ENCODE measurements around the gene LIMK1. TPM values are rescaled to one million over a fixed set of nuclear protein-coding genes. Genes with fewer than 3 reads are reported as not detected.

The LIMK1 gene
- total RNA-seq, 4 donors from 2014 or later: 12.8 to 21.5 (median 17.2) TPM

DNA sequence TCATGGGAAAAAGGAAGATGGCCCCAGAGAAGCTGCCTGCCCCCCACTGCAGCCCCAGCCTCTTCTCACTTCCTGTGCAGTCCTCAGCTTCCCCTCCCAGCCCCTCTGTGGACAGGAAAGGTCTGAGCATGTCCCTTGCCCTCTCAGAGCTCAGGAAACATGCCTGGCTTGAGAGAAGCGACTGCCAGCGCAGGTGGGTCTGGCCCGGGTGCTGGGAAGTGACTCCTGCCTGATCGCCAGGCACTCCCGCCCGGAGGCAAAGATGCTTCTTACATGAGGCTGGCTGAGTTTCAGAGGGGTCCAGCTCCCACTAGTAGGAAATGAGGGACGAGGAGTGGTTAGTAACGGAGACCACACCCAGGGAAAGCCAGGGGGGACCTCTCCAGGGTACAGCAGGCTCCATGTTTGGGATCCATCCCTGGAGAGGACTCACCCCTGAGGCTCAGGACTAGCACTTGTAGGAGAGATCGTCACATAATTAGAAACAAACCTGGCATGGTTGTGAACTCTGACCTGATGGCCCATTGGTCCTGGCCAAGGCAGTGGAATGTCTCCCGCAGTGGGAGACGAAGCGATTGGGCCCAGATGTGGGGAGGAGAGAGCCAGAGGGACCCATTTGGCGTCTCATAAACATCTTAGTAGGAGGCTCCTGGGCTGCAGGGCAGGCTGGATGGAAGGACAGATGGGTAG lies 43.4 kb upstream of the LIMK1 start:
- H3K9me3 ChIP-seq: no peaks in the 10 kb centered on the region
- no peak overlapping the region for H3K27ac ChIP-seq

DNA sequence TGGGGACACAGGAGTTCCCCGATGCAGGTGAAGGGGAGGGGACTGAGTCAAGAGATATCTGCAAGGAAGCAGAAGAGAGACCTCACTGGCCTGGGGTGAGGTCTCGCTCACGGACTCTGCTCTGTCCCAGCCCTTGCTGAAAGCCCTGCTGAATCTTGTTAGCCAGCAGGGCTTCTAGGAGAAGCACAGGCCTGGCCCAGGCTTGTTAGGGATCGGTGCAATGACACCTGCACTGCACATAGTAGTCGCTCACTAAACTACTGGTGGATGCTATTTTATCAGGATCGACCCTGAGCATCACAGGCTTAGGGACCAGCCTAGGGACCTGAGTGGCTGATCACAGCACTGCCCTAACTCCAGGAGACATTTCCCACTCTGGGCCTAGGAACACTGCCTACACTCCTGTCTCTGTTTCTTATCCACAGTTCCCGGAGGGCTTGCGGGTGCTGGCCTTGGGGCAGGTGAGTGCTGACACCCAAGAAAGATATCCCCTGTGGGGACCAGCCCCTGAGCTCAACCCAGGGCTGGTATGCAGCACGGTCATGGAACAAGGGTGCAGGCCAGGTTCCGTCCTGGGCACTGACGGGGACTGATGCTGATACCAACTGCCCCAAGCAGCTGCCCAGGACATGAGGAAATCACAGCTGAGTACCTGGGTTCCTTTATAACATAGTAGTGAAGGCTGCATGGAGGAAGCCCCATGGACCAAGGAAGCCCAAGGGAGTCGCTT lies 42.6 kb upstream of the LIMK1 start:
- TF ChIP-seq CTCF (IDR thresholded peaks at IDR 0.05) (no peak), POLR2A (IDR thresholded peaks at IDR 0.05) (no peak)
- DNase-seq (ENCODE audit: low spot score in 2 of 2): no peak
- no peaks in the 10 kb centered on the region for H3K9me3 ChIP-seq
- H3K4me1 ChIP-seq: peaks cover 52% of the 10 kb centered on the region
- no peak overlapping the region for H3K27ac ChIP-seq
- H3K4me3 ChIP-seq: no peak overlapping the region
- peaks cover 24% of the 10 kb centered on the region for H3K36me3 ChIP-seq
- H3K27me3 ChIP-seq: no peaks in the 10 kb centered on the region
- 87% methylated on average over 8 of the region's 12 CpGs for WGBS

More for the DNA sequence above, 43.4 kb upstream of the LIMK1 start:
- TF ChIP-seq POLR2AphosphoS5 (IDR thresholded peaks at IDR 0.05) (no peak), POLR2A (IDR thresholded peaks at IDR 0.05) (no peak), CTCF (IDR thresholded peaks at IDR 0.05) (no peak), EP300 (IDR thresholded peaks at IDR 0.05) (no peak)
- peaks cover 22% of the 10 kb centered on the region for H3K36me3 ChIP-seq
- WGBS: 71% methylated on average over 5 of the region's 13 CpGs
- no peak overlapping the region for H3K4me3 ChIP-seq
- H3K4me1 ChIP-seq: peaks cover 54% of the 10 kb centered on the region
- DNase-seq (ENCODE audit: low spot score in 2 of 2): peak in 1 of 2 donors; percentile 64
- H3K27me3 ChIP-seq: no peaks in the 10 kb centered on the region

- WGBS: 39% methylated on average over 16 of the region's 24 CpGs
- H3K4me1 ChIP-seq: peaks cover 41% of the 10 kb centered on the region
- TF ChIP-seq POLR2AphosphoS5 (IDR thresholded peaks at IDR 0.05) (no peak), CTCF (IDR thresholded peaks at IDR 0.05) (no peak), EP300 (IDR thresholded peaks at IDR 0.05) (no peak), POLR2A (IDR thresholded peaks at IDR 0.05) (no peak)
These were observed 40.7 kb upstream of the LIMK1 start for GRCh38 chr7:74042746-74043522.

DNA sequence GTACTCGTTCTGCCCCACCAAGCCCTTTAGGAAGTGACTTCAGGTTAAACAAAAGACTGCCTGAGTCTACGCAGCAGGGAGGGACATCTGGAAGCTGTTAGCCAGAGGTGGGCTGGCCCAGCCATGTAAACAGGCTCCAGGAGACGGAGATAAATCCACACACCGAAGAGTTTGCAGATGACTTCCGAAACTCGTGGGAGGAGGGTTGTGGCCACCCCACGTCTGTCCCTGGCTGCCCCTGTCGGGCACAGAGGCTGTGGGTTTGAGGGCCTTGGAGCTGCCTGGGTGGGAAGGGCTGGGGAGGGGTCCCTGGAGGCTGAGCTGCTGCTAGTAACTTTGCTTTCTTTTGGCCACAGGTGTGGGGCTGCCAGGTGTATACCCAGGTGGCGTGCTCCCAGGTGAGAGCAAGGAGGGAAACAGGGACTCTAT lies 40.1 kb upstream of the LIMK1 start:
- DNase-seq (ENCODE audit: low spot score in 2 of 2): no peak
- no peaks in the 10 kb centered on the region for H3K27me3 ChIP-seq
- TF ChIP-seq CTCF (IDR thresholded peaks at IDR 0.05): no peak
- no peak for TF ChIP-seq POLR2A (IDR thresholded peaks at IDR 0.05)
- no peak for TF ChIP-seq POLR2AphosphoS5 (IDR thresholded peaks at IDR 0.05)
- no peak for TF ChIP-seq EP300 (IDR thresholded peaks at IDR 0.05)
- H3K4me3 ChIP-seq: no peak overlapping the region
- H3K4me1 ChIP-seq: peaks cover 35% of the 10 kb centered on the region
- 53% methylated on average over 5 of the region's 9 CpGs for WGBS
- no peaks in the 10 kb centered on the region for H3K9me3 ChIP-seq
- H3K36me3 ChIP-seq: peaks cover 38% of the 10 kb centered on the region
- no peak overlapping the region for H3K27ac ChIP-seq

More at GRCh38 chr7:74042746-74043522, 40.7 kb upstream of the LIMK1 start:
- peaks cover 32% of the 10 kb centered on the region for H3K36me3 ChIP-seq
- no peaks in the 10 kb centered on the region for H3K27me3 ChIP-seq
- no peaks in the 10 kb centered on the region for H3K9me3 ChIP-seq
- no peak overlapping the region for H3K27ac ChIP-seq
- DNase-seq (ENCODE audit: low spot score in 2 of 2): peak in 1 of 2 donors; percentile 58
- no peak overlapping the region for H3K4me3 ChIP-seq
